ENCODE results near the gene MAP2. TPM values are rescaled to one million over a fixed set of nuclear protein-coding genes. Genes with fewer than 3 reads are reported as not detected.

The MAP2 gene
- total RNA-seq, 1 experiment from 2014 or later, result 71.1 TPM

- H2AFZ ChIP-seq, result no peak overlapping the region
- no peaks in the 10 kb centered on the region; the same call in 1 of the 2 replicates for H3K9me2 ChIP-seq (ENCODE audit: insufficient read depth)
- H3F3A ChIP-seq (ENCODE audit: insufficient read depth, low read depth), result no peaks in the 10 kb centered on the region
- no peak overlapping the region for H3K4me3 ChIP-seq
- DNase-seq, result no peak
- CTCF ChIA-PET, result no interaction called here
- POLR2A ChIA-PET (ENCODE audit: unreplicated experiment), result no interaction called here
- H3K27me3 ChIP-seq (ENCODE audit: insufficient read depth, low read depth), result no peaks in the 10 kb centered on the region
- BruUV-seq (replicated peaks), result no TSS peak
- no peak overlapping the region for H3K27ac ChIP-seq
- H3K9me3 ChIP-seq (ENCODE audit: insufficient read depth, low read depth), result no peaks in the 10 kb centered on the region
- H3K79me2 ChIP-seq (ENCODE audit: low read depth), result no peaks in the 10 kb centered on the region
- H3K4me1 ChIP-seq (replicated peaks; ENCODE audit: insufficient read depth), result no peaks in the 10 kb centered on the region
- no peaks in the 10 kb centered on the region for H4K20me1 ChIP-seq (ENCODE audit: insufficient read depth)
- intact Hi-C loops (cut with micrococcal nuclease; ENCODE audit: unreplicated experiment), result loop anchor here (10.0 kb wide), 1 partner anchor 395 kb away; no protein-coding TSS in a partner anchor
- TF ChIP-seq EZH2 (IDR thresholded peaks at IDR 0.05; ENCODE audit: low read depth), result no peak
- TF ChIP-seq CTCF (conservative IDR thresholded peaks at IDR 0.05), result no peak
- H3K4me2 ChIP-seq, result no peak overlapping the region
- H3K36me3 ChIP-seq (ENCODE audit: low read depth), result no peaks in the 10 kb centered on the region
These were observed 146.3 kb downstream of the MAP2 start for GRCh38 chr2:209570194-209570593.

- no peaks in the 10 kb centered on the region for H3K9me2 ChIP-seq (ENCODE audit: insufficient read depth)
- H3K4me1 ChIP-seq (replicated peaks; ENCODE audit: insufficient read depth), result no peaks in the 10 kb centered on the region
- no peaks in the 10 kb centered on the region for H3K9me3 ChIP-seq (ENCODE audit: insufficient read depth, low read depth)
- H3K36me3 ChIP-seq (ENCODE audit: low read depth), result no peaks in the 10 kb centered on the region
- H3K27me3 ChIP-seq (ENCODE audit: insufficient read depth, low read depth), result no peaks in the 10 kb centered on the region
- no peak for DNase-seq
- BruUV-seq (replicated peaks), result no TSS peak
- ChIA-PET CTCF (no interaction called here), POLR2A (ENCODE audit: unreplicated experiment) (no interaction called here)
- TF ChIP-seq CTCF (conservative IDR thresholded peaks at IDR 0.05) (no peak), EZH2 (IDR thresholded peaks at IDR 0.05; ENCODE audit: low read depth) (no peak)
- no peaks in the 10 kb centered on the region for H4K20me1 ChIP-seq (ENCODE audit: insufficient read depth)
- no peak overlapping the region for H3K27ac ChIP-seq
- H3K79me2 ChIP-seq (ENCODE audit: low read depth), result no peaks in the 10 kb centered on the region
- intact Hi-C loops (cut with micrococcal nuclease; ENCODE audit: unreplicated experiment), result loop anchor here (10.0 kb wide), 1 partner anchor 390 kb away; no protein-coding TSS in a partner anchor
- H3K4me3 ChIP-seq, result no peak overlapping the region
- no peak overlapping the region for H3K4me2 ChIP-seq
- no peaks in the 10 kb centered on the region for H3F3A ChIP-seq (ENCODE audit: insufficient read depth, low read depth)
- H2AFZ ChIP-seq, result no peak overlapping the region
These were observed 150.7 kb downstream of the MAP2 start for GRCh38 chr2:209574515-209574914.

GRCh38 chr2:209577376-209578357 lies 153.8 kb downstream of the MAP2 start:
- Histone ChIP-seq H3K4me3 (no peak overlapping the region), H3K79me2 (ENCODE audit: low read depth) (no peaks in the 10 kb centered on the region), H4K20me1 (ENCODE audit: insufficient read depth) (no peaks in the 10 kb centered on the region), H2AFZ (no peak overlapping the region), H3F3A (ENCODE audit: insufficient read depth, low read depth) (no peaks in the 10 kb centered on the region), H3K4me1 (replicated peaks; ENCODE audit: insufficient read depth) (no peaks in the 10 kb centered on the region), H3K9me2 (ENCODE audit: insufficient read depth) (no peaks in the 10 kb centered on the region), H3K27ac (no peak overlapping the region), H3K4me2 (no peak overlapping the region), H3K9me3 (ENCODE audit: insufficient read depth, low read depth) (no peaks in the 10 kb centered on the region), H3K27me3 (ENCODE audit: insufficient read depth, low read depth) (no peaks in the 10 kb centered on the region), H3K36me3 (ENCODE audit: low read depth) (no peaks in the 10 kb centered on the region)
- no TSS peak for BruUV-seq (replicated peaks)
- DNase-seq, result no peak
- TF ChIP-seq CTCF (conservative IDR thresholded peaks at IDR 0.05), result peak; percentile 67
- no peak for TF ChIP-seq EZH2 (IDR thresholded peaks at IDR 0.05; ENCODE audit: low read depth)
- POLR2A ChIA-PET (ENCODE audit: unreplicated experiment), result interaction anchor here (0.7 kb wide), 1 partner anchor 300 kb away, joined by 6 read pairs; no protein-coding TSS in a partner anchor
- intact Hi-C loops (cut with micrococcal nuclease; ENCODE audit: unreplicated experiment), result loop anchor here (1.0 to 10.0 kb wide), 3 partner anchors 152 to 387 kb away; no protein-coding TSS in a partner anchor
- CTCF ChIA-PET, result interaction anchor here (0.9 to 1.0 kb wide), 4 partner anchors 145 to 384 kb away, joined by 3 to 5 read pairs (median 3); no protein-coding TSS in a partner anchor

Data from PC-9 (cell line).